Duodenal mucosa (tissue), 2 donors: ENCODE results near the gene SUPT3H.

Source experiments
- H3K27ac ChIP-seq: one replicate; pipeline ENCODE4 v1.7.0; 2013; ENCODE audit warnings: low read depth, low read length
- H3K27me3 ChIP-seq, 2 donors: one replicate each; pipeline ENCODE4 v1.7.0; 2013; ENCODE audit warnings: low read length in 2 of 2, control low read depth in 1 of 2; ENCODE audit not compliant: insufficient read depth in 2 of 2, control insufficient read depth in 1 of 2
- H3K36me3 ChIP-seq, 2 donors: one replicate each; pipeline ENCODE4 v1.7.0; 2013; ENCODE audit warnings: low read length in 2 of 2, control low read depth in 1 of 2; ENCODE audit not compliant: insufficient read depth in 2 of 2, control insufficient read depth in 1 of 2
- H3K4me1 ChIP-seq, 2 donors: one replicate each; pipeline ENCODE4 v1.7.0; 2013; ENCODE audit warnings: low read length in 2 of 2, control low read depth in 1 of 2; ENCODE audit not compliant: insufficient read depth in 2 of 2, control insufficient read depth in 1 of 2
- H3K4me3 ChIP-seq, 2 donors: one replicate each; pipeline ENCODE4 v1.7.0; 2013; ENCODE audit warnings: low read length in 2 of 2, low read depth in 1 of 2
- H3K9ac ChIP-seq, 2 donors: one replicate each; pipeline ENCODE4 v1.7.0; 2013; ENCODE audit warnings: low read length in 2 of 2, low read depth in 1 of 2
- H3K9me3 ChIP-seq, 2 donors: one replicate each; pipeline ENCODE4 v1.7.0; 2013; ENCODE audit warnings: low read length in 2 of 2, control low read depth in 1 of 2; ENCODE audit not compliant: control insufficient read depth in 1 of 2

Gene SUPT3H

DNA sequence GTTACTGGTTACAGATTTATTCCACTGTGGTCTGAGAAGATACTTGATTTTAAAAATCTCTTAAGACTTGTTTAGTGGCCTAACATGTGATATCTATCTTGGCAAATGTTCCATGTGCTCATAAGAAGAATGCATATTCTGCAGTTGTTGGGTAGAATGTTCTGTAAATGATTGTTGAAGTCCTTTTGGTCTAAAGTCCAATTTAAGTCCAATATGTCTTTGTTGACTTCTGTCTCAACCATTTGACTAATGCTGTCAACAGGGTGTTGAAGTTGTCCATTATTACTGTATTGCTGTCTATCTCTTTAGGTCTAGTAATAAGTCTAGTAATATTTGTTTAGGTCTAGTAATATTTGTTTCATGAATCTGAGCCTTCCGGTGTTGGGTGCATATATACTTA, 437.4 kb downstream of the SUPT3H start:
- H3K36me3 ChIP-seq = no peaks in the 10 kb centered on the region
- H3K9me3 ChIP-seq = peaks cover 0 to 4% of the 10 kb centered on the region in 2 donors
- H3K9ac ChIP-seq = no peak overlapping the region
- H3K27me3 ChIP-seq = no peaks in the 10 kb centered on the region
- no peak overlapping the region for H3K27ac ChIP-seq
- no peaks in the 10 kb centered on the region for H3K4me1 ChIP-seq
- H3K4me3 ChIP-seq = no peak overlapping the region

DNA sequence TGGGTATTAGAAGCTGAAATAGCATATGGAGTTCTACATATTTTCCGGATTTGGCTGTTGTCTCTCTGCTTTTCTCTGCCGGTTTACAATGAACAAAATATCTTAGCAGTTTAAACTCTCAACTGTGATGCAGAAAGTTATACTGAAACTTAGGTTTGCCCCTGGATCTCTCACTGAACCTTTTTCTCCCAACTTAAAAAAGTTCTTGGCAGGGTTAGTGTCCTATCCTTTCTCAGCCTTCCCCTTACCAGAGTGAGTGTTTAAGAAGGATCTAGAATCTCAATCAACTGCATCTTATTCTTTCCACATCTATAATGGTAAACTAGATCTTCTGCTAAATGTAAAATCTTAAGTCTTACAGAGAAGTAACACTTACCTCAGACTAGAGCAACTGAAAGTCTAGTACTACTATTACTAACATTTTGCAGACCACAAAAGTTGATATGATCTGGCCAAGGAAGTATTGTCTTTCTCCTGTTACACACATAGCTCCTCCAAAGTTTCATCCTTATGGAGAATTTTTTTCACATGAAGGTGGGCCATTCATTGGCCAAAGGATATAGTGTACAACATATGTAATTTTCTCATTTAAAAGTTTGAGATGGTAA, 441.9 kb downstream of the SUPT3H start:
- Histone ChIP-seq H3K9ac (no peak overlapping the region), H3K4me3 (no peak overlapping the region), H3K27ac (no peak overlapping the region), H3K4me1 (no peaks in the 10 kb centered on the region), H3K9me3 (no peaks in the 10 kb centered on the region), H3K36me3 (no peaks in the 10 kb centered on the region), H3K27me3 (no peaks in the 10 kb centered on the region)

DNA sequence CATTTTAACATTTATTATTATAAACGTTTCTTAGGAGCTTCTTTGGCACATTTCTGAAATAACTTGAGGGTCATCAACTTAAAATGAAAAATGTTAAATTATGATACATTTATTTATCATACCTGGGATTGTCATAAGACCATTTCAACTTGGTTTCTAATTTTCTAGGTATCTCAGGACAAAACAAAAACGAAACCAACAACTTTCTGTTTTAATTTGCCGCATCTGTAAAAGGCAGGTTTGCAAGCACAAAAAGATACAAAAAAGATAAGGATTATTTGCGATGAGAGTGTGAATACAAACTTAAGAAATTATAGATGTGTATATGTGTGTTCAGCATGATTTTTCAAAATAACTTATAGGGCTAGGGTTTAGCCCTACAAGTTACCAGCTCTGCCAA, 444.6 kb downstream of the SUPT3H start:
- Histone ChIP-seq H3K27ac (peak overlapping the region; percentile 23), H3K4me3 (no peak overlapping the region), H3K9ac (no peak overlapping the region)

GRCh38 chr6:44932651-44933091, 445.1 kb downstream of the SUPT3H start:
- H3K4me1 ChIP-seq = no peaks in the 10 kb centered on the region
- no peaks in the 10 kb centered on the region for H3K27me3 ChIP-seq
- no peaks in the 10 kb centered on the region for H3K36me3 ChIP-seq
- H3K4me3 ChIP-seq = peak overlapping the region in 1 of 2 donors; percentile 3
- H3K9ac ChIP-seq = no peak overlapping the region
- H3K27ac ChIP-seq = no peak overlapping the region
- H3K9me3 ChIP-seq = no peaks in the 10 kb centered on the region

More for the DNA sequence above, 444.6 kb downstream of the SUPT3H start:
- no peaks in the 10 kb centered on the region for H3K4me1 ChIP-seq
- no peaks in the 10 kb centered on the region for H3K9me3 ChIP-seq
- no peaks in the 10 kb centered on the region for H3K36me3 ChIP-seq
- H3K27me3 ChIP-seq = no peaks in the 10 kb centered on the region

DNA sequence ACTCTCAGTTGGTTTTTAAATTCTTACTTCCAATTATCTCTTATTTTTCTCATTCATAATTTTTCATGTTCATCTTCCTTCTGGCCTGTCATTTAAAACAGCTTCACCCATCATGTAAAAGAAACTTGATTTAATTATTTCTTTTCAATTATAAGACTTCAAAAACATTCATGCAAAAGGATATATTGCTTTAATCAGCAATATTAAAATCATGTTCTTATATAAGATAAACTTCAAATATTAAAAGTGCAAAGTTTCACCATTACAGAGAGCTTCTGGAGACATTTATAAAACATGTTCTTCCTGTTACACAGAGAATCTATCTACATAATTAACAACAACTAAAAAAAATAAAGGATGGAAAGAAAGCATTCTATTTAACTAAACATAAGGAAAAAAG, 446.3 kb downstream of the SUPT3H start:
- Histone ChIP-seq H3K9me3 (no peaks in the 10 kb centered on the region), H3K4me1 (no peaks in the 10 kb centered on the region), H3K36me3 (no peaks in the 10 kb centered on the region), H3K4me3 (no peak overlapping the region), H3K27me3 (no peaks in the 10 kb centered on the region), H3K9ac (no peak overlapping the region), H3K27ac (no peak overlapping the region)

DNA sequence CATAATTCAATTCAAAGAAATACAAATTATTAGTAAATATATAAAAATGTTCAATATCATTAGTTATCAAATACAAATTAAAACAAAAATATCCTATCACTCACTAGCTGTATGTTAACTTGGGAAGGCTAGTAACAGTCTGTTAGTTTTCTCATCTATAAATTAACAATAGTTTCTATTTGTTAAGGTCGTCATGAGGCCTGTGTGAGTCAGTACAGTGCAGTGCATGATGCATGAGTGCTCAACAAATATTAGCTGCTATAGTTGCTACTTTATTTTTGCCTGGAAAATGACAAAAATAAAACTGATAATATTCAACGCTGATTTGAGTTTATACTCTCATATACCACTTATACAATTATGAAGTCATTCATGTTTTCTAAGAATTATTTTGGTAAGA, 451.2 kb downstream of the SUPT3H start:
- Histone ChIP-seq H3K9me3 (no peaks in the 10 kb centered on the region), H3K36me3 (no peaks in the 10 kb centered on the region), H3K9ac (no peak overlapping the region), H3K4me3 (no peak overlapping the region), H3K27me3 (no peaks in the 10 kb centered on the region), H3K27ac (no peak overlapping the region), H3K4me1 (peaks cover 3 to 5% of the 10 kb centered on the region in 2 donors)

DNA sequence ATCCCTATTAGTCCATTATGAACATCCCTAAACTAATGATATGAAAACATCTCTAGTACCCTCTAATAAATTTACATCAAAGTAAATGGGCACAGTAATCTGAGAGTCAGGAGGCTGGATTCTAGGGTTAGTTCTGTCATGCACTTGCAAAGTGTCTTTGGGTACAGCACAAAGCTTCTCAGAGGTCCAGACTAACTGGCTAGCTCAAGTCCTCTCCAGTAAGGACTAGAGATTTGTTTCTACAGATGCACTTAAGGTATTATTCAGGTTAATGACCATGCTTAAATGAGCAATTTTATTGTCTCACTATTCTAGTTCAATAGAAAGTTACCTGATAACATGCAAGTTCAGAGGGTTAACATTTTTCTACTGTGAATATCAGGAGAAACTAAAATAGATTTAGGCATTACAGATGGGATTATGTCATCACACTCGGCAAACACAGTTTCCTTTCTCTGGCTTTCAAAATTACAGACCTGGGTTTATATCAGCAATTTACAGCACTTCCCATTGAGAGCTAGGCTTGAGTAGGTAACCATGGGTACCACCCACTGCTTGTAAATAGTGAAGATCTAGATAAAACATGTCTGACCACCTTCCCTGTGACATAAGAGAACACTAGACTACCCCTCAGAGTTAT, 452.5 kb downstream of the SUPT3H start:
- Histone ChIP-seq H3K9me3 (no peaks in the 10 kb centered on the region), H3K9ac (no peak overlapping the region), H3K4me1 (peaks cover 3 to 12% of the 10 kb centered on the region in 2 donors), H3K27ac (no peak overlapping the region), H3K27me3 (no peaks in the 10 kb centered on the region), H3K4me3 (no peak overlapping the region), H3K36me3 (no peaks in the 10 kb centered on the region)

DNA sequence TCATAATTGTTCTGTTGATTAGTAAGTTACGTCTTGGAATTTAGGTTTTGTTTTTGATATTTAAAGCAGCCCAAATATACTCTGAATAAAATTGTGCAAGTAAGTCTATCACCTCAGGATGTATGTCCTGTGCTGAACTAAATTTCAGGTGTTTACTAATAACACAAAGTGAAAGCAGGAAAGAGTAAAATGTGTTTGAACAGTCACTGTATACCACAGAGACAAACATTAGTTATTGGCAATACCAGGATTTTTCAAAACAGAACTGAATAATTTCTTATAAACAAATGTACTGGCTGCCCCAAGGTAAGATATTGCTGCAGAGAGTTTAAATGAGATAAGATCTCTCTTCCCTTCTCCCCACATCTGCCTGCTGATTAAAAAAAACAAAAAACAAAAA, 454.3 kb downstream of the SUPT3H start:
- H3K4me3 ChIP-seq = no peak overlapping the region
- no peak overlapping the region for H3K9ac ChIP-seq
- H3K9me3 ChIP-seq = no peaks in the 10 kb centered on the region
- no peaks in the 10 kb centered on the region for H3K27me3 ChIP-seq
- peaks cover 3 to 12% of the 10 kb centered on the region in 2 donors for H3K4me1 ChIP-seq
- H3K36me3 ChIP-seq = no peaks in the 10 kb centered on the region
- H3K27ac ChIP-seq = no peak overlapping the region

DNA sequence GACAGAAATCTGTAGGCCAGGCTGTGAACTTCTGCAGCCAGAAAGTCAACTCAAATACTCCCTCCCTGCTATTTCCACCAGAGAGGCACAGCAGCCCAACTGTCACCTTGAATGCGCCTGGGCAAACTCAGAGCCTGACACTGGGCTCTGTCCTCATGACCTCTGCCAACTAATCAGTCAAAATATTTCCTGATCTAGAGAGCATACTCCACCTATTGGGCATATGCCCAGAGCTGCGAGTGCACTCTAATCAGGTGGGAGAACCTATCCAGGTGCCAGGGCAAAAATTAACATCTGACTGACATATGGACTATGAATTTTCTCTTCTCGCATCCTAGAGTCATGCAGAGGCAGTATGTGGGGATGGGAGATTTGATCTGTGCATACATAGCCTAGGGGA, 455.9 kb downstream of the SUPT3H start:
- no peak overlapping the region for H3K27ac ChIP-seq
- no peaks in the 10 kb centered on the region for H3K36me3 ChIP-seq
- H3K27me3 ChIP-seq = no peaks in the 10 kb centered on the region
- H3K9me3 ChIP-seq = no peaks in the 10 kb centered on the region
- H3K4me3 ChIP-seq = no peak overlapping the region
- H3K9ac ChIP-seq = no peak overlapping the region
- H3K4me1 ChIP-seq = peaks cover 3 to 12% of the 10 kb centered on the region in 2 donors

DNA sequence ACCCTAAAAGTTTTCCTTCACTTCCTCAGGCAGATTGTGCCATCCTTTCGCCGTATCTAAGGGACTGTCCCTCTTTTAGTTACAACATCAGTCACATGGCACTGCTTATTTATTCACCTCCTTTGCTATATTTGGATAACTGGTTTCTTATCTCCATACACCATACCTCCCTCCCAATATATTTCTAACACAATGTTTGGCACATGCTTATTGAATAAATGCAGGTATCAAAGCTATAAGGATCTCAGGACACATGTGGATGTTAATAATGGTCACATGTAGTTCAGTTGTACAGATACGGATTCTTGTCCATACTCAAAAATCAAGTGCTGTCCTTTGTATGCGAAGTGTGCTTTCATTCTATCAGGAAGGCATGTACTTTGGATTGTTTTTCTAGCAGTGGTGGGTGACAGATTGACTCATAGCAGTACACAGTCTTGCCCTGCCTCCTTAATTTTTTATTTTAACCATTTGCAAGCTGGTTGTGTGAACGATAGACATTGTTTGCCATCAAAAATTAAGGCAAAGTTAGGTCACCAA, 456.7 kb downstream of the SUPT3H start:
- no peaks in the 10 kb centered on the region for H3K9me3 ChIP-seq
- H3K4me3 ChIP-seq = no peak overlapping the region
- no peak overlapping the region for H3K27ac ChIP-seq
- no peaks in the 10 kb centered on the region for H3K36me3 ChIP-seq
- H3K27me3 ChIP-seq = no peaks in the 10 kb centered on the region
- H3K4me1 ChIP-seq = peaks cover 3 to 12% of the 10 kb centered on the region in 2 donors
- H3K9ac ChIP-seq = no peak overlapping the region
